ENCODE data around the gene ZSCAN20. TPM values are rescaled to one million over a fixed set of nuclear protein-coding genes. Genes with fewer than 3 reads are reported as not detected.

Gene ZSCAN20
- total RNA-seq, 1 experiment from 2014 or later = 0.84 TPM

DNA sequence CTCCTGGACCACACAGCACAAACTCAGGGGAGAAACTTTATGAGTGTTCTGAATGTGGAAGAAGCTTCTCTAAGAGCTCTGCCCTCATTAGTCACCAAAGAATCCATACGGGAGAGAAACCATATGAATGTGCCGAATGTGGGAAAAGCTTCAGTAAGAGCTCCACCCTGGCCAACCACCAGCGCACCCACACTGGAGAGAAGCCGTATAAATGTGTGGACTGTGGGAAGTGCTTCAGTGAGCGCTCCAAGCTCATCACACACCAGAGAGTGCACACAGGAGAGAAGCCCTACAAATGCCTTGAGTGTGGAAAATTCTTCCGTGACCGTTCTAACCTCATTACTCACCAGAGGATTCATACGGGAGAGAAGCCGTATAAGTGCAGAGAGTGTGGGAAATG lies 22.5 kb downstream of the ZSCAN20 start:
- Histone ChIP-seq H3K36me3 (ENCODE audit: low read depth, low read length) (peaks cover 13% of the 10 kb centered on the region; the same call in 1 of the 2 replicates), H3K79me2 (ENCODE audit: low read length) (no peaks in the 10 kb centered on the region)

DNA sequence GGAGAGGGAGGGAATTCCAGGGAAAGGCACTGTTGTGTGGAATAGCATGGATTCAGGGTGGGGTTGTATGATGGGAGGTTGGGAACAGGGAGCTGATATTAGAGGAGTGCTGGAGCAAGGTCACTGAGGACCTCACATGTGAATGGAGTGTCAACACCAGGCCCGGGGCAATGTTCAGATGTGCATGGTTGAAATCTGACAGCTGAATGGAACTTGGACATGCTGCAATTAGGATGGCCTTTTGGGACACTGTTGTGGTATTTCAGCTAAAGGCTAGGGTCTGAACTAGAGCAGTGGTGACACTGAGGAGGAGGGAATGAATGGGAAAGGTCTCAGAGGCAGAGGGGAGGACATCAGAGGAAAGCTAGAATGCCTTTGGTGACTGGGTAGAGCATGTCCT lies 25.0 kb downstream of the ZSCAN20 start:
- H3K27ac ChIP-seq (ENCODE audit: low read length) = no peak overlapping the region
- no peaks in the 10 kb centered on the region for H4K20me1 ChIP-seq (ENCODE audit: low read length)
- DNase-seq (no peak), ATAC-seq (no peak)
- intact Hi-C loops (cut with micrococcal nuclease) = no loop called here
- no peak overlapping the region for H3K4me2 ChIP-seq (ENCODE audit: low read length)
- no peaks in the 10 kb centered on the region for H3K4me1 ChIP-seq (ENCODE audit: insufficient read depth, low read length)
- POLR2A ChIA-PET (ENCODE audit: unreplicated experiment) = no interaction called here
- CTCF ChIA-PET = no interaction called here
- H3K9me3 ChIP-seq (ENCODE audit: low read length) = peaks cover 25% of the 10 kb centered on the region
- peaks cover 13% of the 10 kb centered on the region; the same call in 1 of the 2 replicates for H3K36me3 ChIP-seq (ENCODE audit: low read depth, low read length)
- H3K4me3 ChIP-seq (ENCODE audit: low read length) = no peak overlapping the region
- no TSS peak for BruUV-seq (replicated peaks)
- no peak overlapping the region for H2AFZ ChIP-seq (ENCODE audit: low read length)
- no peaks in the 10 kb centered on the region for H3K27me3 ChIP-seq (ENCODE audit: low read length)
- no peaks in the 10 kb centered on the region for H3F3A ChIP-seq (ENCODE audit: low read length, unreplicated experiment)
- H3K9me2 ChIP-seq (replicated peaks; ENCODE audit: low read length) = no peaks in the 10 kb centered on the region
- H3K9ac ChIP-seq (ENCODE audit: low read length) = no peak overlapping the region
- H3K79me2 ChIP-seq (ENCODE audit: low read length) = no peaks in the 10 kb centered on the region
- TF ChIP-seq EZH2phosphoT487 (IDR thresholded peaks at IDR 0.05; ENCODE audit: borderline replicate concordance, low read length) (no peak), EZH2 (IDR thresholded peaks at IDR 0.05; ENCODE audit: low read length, unreplicated experiment) (no peak)
- TF ChIP-seq, protein P1, sequence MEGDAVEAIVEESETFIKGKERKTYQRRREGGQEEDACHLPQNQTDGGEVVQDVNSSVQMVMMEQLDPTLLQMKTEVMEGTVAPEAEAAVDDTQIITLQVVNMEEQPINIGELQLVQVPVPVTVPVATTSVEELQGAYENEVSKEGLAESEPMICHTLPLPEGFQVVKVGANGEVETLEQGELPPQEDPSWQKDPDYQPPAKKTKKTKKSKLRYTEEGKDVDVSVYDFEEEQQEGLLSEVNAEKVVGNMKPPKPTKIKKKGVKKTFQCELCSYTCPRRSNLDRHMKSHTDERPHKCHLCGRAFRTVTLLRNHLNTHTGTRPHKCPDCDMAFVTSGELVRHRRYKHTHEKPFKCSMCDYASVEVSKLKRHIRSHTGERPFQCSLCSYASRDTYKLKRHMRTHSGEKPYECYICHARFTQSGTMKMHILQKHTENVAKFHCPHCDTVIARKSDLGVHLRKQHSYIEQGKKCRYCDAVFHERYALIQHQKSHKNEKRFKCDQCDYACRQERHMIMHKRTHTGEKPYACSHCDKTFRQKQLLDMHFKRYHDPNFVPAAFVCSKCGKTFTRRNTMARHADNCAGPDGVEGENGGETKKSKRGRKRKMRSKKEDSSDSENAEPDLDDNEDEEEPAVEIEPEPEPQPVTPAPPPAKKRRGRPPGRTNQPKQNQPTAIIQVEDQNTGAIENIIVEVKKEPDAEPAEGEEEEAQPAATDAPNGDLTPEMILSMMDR (conservative IDR thresholded peaks at IDR 0.05; ENCODE audit: low read depth, low read length) = no peak

More for the DNA sequence above, 22.5 kb downstream of the ZSCAN20 start:
- Histone ChIP-seq H3K27ac (ENCODE audit: low read length) (no peak overlapping the region), H3K4me1 (ENCODE audit: insufficient read depth, low read length) (no peaks in the 10 kb centered on the region), H3K9me3 (ENCODE audit: low read length) (peaks cover 25% of the 10 kb centered on the region), H2AFZ (ENCODE audit: low read length) (no peak overlapping the region), H3K9ac (ENCODE audit: low read length) (no peak overlapping the region), H4K20me1 (ENCODE audit: low read length) (no peaks in the 10 kb centered on the region), H3K27me3 (ENCODE audit: low read length) (no peaks in the 10 kb centered on the region), H3F3A (ENCODE audit: low read length, unreplicated experiment) (no peaks in the 10 kb centered on the region), H3K4me3 (ENCODE audit: low read length) (no peak overlapping the region), H3K9me2 (replicated peaks; ENCODE audit: low read length) (no peaks in the 10 kb centered on the region), H3K4me2 (ENCODE audit: low read length) (no peak overlapping the region)
- BruUV-seq (replicated peaks) = no TSS peak
- POLR2A ChIA-PET (ENCODE audit: unreplicated experiment) = no interaction called here
- no peak for DNase-seq
- CTCF ChIA-PET = no interaction called here
- no peak for ATAC-seq
- TF ChIP-seq, protein P1 (conservative IDR thresholded peaks at IDR 0.05; ENCODE audit: low read depth, low read length) = no peak
- TF ChIP-seq EZH2 (IDR thresholded peaks at IDR 0.05; ENCODE audit: low read length, unreplicated experiment) = no peak
- TF ChIP-seq EZH2phosphoT487 (IDR thresholded peaks at IDR 0.05; ENCODE audit: borderline replicate concordance, low read length) = no peak
- intact Hi-C loops (cut with micrococcal nuclease) = no loop called here

DNA sequence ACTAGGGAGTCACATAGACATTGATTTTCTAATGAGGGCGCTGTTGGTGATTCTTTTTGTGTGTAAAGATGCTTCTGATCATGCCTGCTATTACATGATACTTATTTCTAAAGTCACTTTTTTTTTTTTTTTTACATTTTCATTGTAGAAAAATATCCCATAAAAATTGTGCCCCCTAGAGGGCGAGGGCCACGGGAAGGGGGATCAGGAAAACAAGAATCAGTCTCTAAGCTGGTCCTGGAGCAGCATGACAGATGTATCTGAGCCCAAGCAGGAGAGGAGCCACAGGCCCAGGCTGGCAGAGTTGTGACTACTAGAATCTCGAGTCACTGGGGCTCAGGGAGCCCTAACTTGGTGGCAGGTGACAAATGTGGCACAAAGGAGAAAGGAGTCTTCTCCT lies 28.1 kb downstream of the ZSCAN20 start:
- BruUV-seq (replicated peaks) = no TSS peak
- no peak for ATAC-seq

More for the DNA sequence above, 28.1 kb downstream of the ZSCAN20 start:
- H3K9me2 ChIP-seq (replicated peaks; ENCODE audit: low read length) = no peaks in the 10 kb centered on the region
- H4K20me1 ChIP-seq (ENCODE audit: low read length) = no peaks in the 10 kb centered on the region
- no peak overlapping the region for H3K27ac ChIP-seq (ENCODE audit: low read length)
- H3K4me1 ChIP-seq (ENCODE audit: insufficient read depth, low read length) = no peaks in the 10 kb centered on the region
- H3K9ac ChIP-seq (ENCODE audit: low read length) = no peak overlapping the region
- ChIA-PET CTCF (interaction anchor here (0.6 kb wide), 2 partner anchors 948 to 1190 kb away, joined by 6 to 7 read pairs; no protein-coding TSS in a partner anchor), POLR2A (ENCODE audit: unreplicated experiment) (no interaction called here)
- intact Hi-C loops (cut with micrococcal nuclease) = no loop called here
- H3K4me2 ChIP-seq (ENCODE audit: low read length) = no peak overlapping the region
- no peaks in the 10 kb centered on the region for H3K36me3 ChIP-seq (ENCODE audit: low read depth, low read length)
- H2AFZ ChIP-seq (ENCODE audit: low read length) = no peak overlapping the region
- DNase-seq = no peak
- no peaks in the 10 kb centered on the region for H3K27me3 ChIP-seq (ENCODE audit: low read length)
- H3K79me2 ChIP-seq (ENCODE audit: low read length) = no peaks in the 10 kb centered on the region
- H3K4me3 ChIP-seq (ENCODE audit: low read length) = no peak overlapping the region
- peaks cover 7% of the 10 kb centered on the region for H3K9me3 ChIP-seq (ENCODE audit: low read length)
- no peak for TF ChIP-seq EZH2phosphoT487 (IDR thresholded peaks at IDR 0.05; ENCODE audit: borderline replicate concordance, low read length)
- TF ChIP-seq, protein P1 (conservative IDR thresholded peaks at IDR 0.05; ENCODE audit: low read depth, low read length) = peak; percentile 57
- no peaks in the 10 kb centered on the region for H3F3A ChIP-seq (ENCODE audit: low read length, unreplicated experiment)

Measured in PC-3 (cell line).